GM12878 (cell line): ENCODE measurements around the gene HK1. TPM values are rescaled to one million over a fixed set of nuclear protein-coding genes. Genes with fewer than 3 reads are reported as not detected.

Source experiments
- ATAC-seq: fragments of 200-7000 bp; cut with Tn5 transposase; 3 replicates; pipeline ENCODE4 v1.9.1; 2020; ENCODE audit warnings: mild to moderate bottlenecking, moderate library complexity
- BruUV-seq: library from RNA; stranded (reverse); fragments of 400-500 nt; replicated peaks from 2 replicates; lab custom pipeline; 2021; lab: Mats Ljungman, UMichigan
- CTCF ChIA-PET: fragments of 300-600 bp; sonication (Branson Sonifier 250); formaldehyde crosslinking; extraction: SDS; loops from one replicate; lab custom pipeline; 2021; ENCODE audit warnings: inconsistent platforms; lab: Yijun Ruan, JAX
- POLR2A ChIA-PET: fragments of 350-600 bp; formaldehyde crosslinking; extraction: SDS; loops from one replicate; lab custom pipeline; 2021; ENCODE audit warnings: inconsistent platforms; lab: Charles Lee
- RAD21 ChIA-PET: fragments of 300-600 bp; sonication (Branson Sonifier 250); formaldehyde crosslinking; loops from one replicate; lab custom pipeline; 2023; ENCODE audit warnings: antibody characterized with exemption; ENCODE audit not compliant: unreplicated experiment; lab: Charles Lee
- SMC1A ChIA-PET: fragments of 300-600 bp; sonication (Branson Sonifier 250); formaldehyde crosslinking; loops from one replicate; lab custom pipeline; 2023; ENCODE audit not compliant: unreplicated experiment, uncharacterized antibody; lab: Charles Lee
- DNase-seq: peaks from one replicate; pipeline ENCODE4 v3.0.0-alpha.2; 2011; ENCODE audit warnings: low read depth, low spot score
- FAIRE-seq: peaks from 3 replicates; lab custom pipeline; 2011; peaks lifted over from hg19 to GRCh38; lab: Jason Lieb, UNC
- H2AFZ ChIP-seq: 2 replicates; pipeline ENCODE4 v1.6.0; 2011; ENCODE audit warnings: low read depth, low read length, control low read depth; ENCODE audit not compliant: control insufficient read depth
- H3K27ac ChIP-seq: 2 replicates; pipeline ENCODE4 v1.5.1; 2011; ENCODE audit warnings: control low read depth; ENCODE audit not compliant: control insufficient read depth, insufficient read depth
- H3K27me3 ChIP-seq, 2 experiments: replicated peaks in 1 of 2; 2 replicates each; pipeline versions ENCODE4 v1.6.0 to v1.6.1; 2011; ENCODE audit warnings: low read length in 1 of 2; ENCODE audit not compliant: control insufficient read depth in 2 of 2, insufficient read depth in 2 of 2
- H3K36me3 ChIP-seq, 2 experiments: 2 replicates each; pipeline ENCODE4 v1.5.1; 2011; ENCODE audit warnings: low read length in 1 of 2; ENCODE audit not compliant: control insufficient read depth in 2 of 2, insufficient read depth in 2 of 2
- H3K4me1 ChIP-seq: 2 replicates; pipeline ENCODE4 v1.6.1; 2011; ENCODE audit warnings: mild to moderate bottlenecking, low read length, moderate library complexity, mixed read lengths; ENCODE audit not compliant: control insufficient read depth, insufficient read depth
- H3K4me2 ChIP-seq: 2 replicates; pipeline ENCODE4 v1.6.0; 2011; ENCODE audit warnings: control low read depth; ENCODE audit not compliant: control insufficient read depth, insufficient read depth
- H3K4me3 ChIP-seq: fragments of 200-600 bp; sonication (generic); 2 replicates; pipeline ENCODE4 v1.5.1; 2016
- H3K79me2 ChIP-seq: 2 replicates; pipeline ENCODE4 v1.6.0; 2011; ENCODE audit warnings: low read length; ENCODE audit not compliant: control insufficient read depth, insufficient read depth
- H3K9ac ChIP-seq: 2 replicates; pipeline ENCODE4 v1.8.0; 2011; ENCODE audit warnings: low read length, control low read depth, mixed read lengths; ENCODE audit not compliant: control insufficient read depth, insufficient read depth
- H3K9me3 ChIP-seq: replicated peaks from 3 replicates; pipeline ENCODE4 v1.5.1; 2011; ENCODE audit warnings: mild to moderate bottlenecking, low read length; ENCODE audit not compliant: control insufficient read depth, insufficient read depth
- H4K20me1 ChIP-seq: 2 replicates; pipeline ENCODE4 v1.6.0; 2011; ENCODE audit not compliant: control insufficient read depth, insufficient read depth
- BACH1 ChIP-seq: fragments of 450-650 bp; IDR thresholded peaks from 2 replicates; pipeline ENCODE4 v1.6.1; 2017; ENCODE audit warnings: mild to moderate bottlenecking, borderline replicate concordance
- CEBPZ ChIP-seq: fragments of 150-350 bp; IDR thresholded peaks from 2 replicates; pipeline ENCODE4 v1.6.1; 2016; ENCODE audit warnings: low read depth, low read length
- CHD4 ChIP-seq: fragments of 200-600 bp; sonication (generic); IDR thresholded peaks from 2 replicates; pipeline ENCODE4 v1.6.1; 2016; ENCODE audit warnings: mild to moderate bottlenecking
- FOXM1 ChIP-seq: IDR thresholded peaks from 2 replicates; pipeline ENCODE4 v1.6.1; 2012; ENCODE audit warnings: low read depth, mild to moderate bottlenecking, inconsistent platforms, low read length, moderate library complexity
- HDAC6 ChIP-seq: fragments of 200-600 bp; sonication (generic); IDR thresholded peaks from one replicate; pipeline ENCODE4 v1.8.0; 2017; ENCODE audit warnings: antibody characterized with exemption; ENCODE audit not compliant: unreplicated experiment
- HDGF ChIP-seq: fragments of 450-650 bp; IDR thresholded peaks from 2 replicates; pipeline ENCODE4 v1.6.1; 2016; ENCODE audit warnings: antibody characterized with exemption
- MLLT1 ChIP-seq: fragments of 450-650 bp; IDR thresholded peaks from 2 replicates; pipeline ENCODE4 v1.6.1; 2016; ENCODE audit warnings: mild to moderate bottlenecking
- RELB ChIP-seq: fragments of 450-650 bp; IDR thresholded peaks from 2 replicates; pipeline ENCODE4 v1.6.1; 2017; ENCODE audit warnings: low read depth, mild to moderate bottlenecking, moderate library complexity
- ZSCAN29 ChIP-seq: fragments of 450-650 bp; IDR thresholded peaks from 2 replicates; pipeline ENCODE4 v1.6.1; 2017; ENCODE audit warnings: mild to moderate bottlenecking, moderate library complexity
- WGBS: methylation state at CpG from one replicate; pipeline ENCODE4 v1.1.6; 2016; ENCODE audit warnings: low lambda C conversion rate; ENCODE audit not compliant: insufficient replicate concordance, insufficient coverage; ENCODE audit errors: missing lambda C conversion rate; 5-methylcytosine and 5-hydroxymethylcytosine counted together
- in situ Hi-C: fragments of 300-500 bp; cut with MboI; formaldehyde crosslinking; loops from 9 replicates; pipeline ENCODE4 v1.14.3; 2018; ENCODE audit warnings: mixed read lengths
- intact Hi-C: fragments of 100-400 bp; cut with micrococcal nuclease; formaldehyde crosslinking; loops from one replicate; pipeline ENCODE4 v1.14.2; 2022; ENCODE audit not compliant: unreplicated experiment
- polyA plus RNA-seq, 11 experiments: library from polyadenylated mRNA; depleted of rRNA in 4 of 11; unstranded in 6 of 11; stranded (reverse) in 5 of 11; fragments of >200 nt; fragmentation: Nextera tagmentation in 4 of 11; fragmentation: Illumina TruSeq in 1 of 11; extraction: Ambion mirVana in 4 of 11; extraction: Trizol in 1 of 11; gene quantifications; 1 replicate in 1 of 11; 2 replicates in 10 of 11; pipeline versions ENCODE4 v1.2.1 to v1.2.3, GENCODE V29; 2011 to 2016; ENCODE audit warnings: inconsistent platforms in 2 of 11, missing spikeins in 2 of 11, low read depth in 1 of 11
- total RNA-seq, 4 experiments: library from RNA; depleted of rRNA in 3 of 4; stranded (reverse); fragments of >200 nt in 3 of 4; fragmentation: Illumina TruSeq in 1 of 4; extraction: Trizol in 1 of 4; gene quantifications; 2 replicates each; pipeline versions ENCODE4 v1.2.1 to v1.2.3, GENCODE V29; 2013 to 2021

Gene HK1
- total and polyA plus RNA-seq, 10 of the 15 experiments (the other 5 are each of a cell fraction or from before 2014, with no cell fraction given) = 3.4 to 77.3 (median 46.6) TPM

- Histone ChIP-seq H3K9ac (no peak overlapping the region), H3K4me3 (no peak overlapping the region), H3K36me3 (no peaks in the 10 kb centered on the region), H3K9me3 (no peaks in the 10 kb centered on the region), H3K27ac (no peak overlapping the region), H3K79me2 (no peaks in the 10 kb centered on the region), H3K4me2 (no peak overlapping the region), H3K27me3 (no peaks in the 10 kb centered on the region), H2AFZ (no peak overlapping the region), H3K4me1 (peaks cover 20% of the 10 kb centered on the region)
- SMC1A ChIA-PET = interaction anchor here (1.1 to 4.8 kb wide), 4 partner anchors 95 to 277 kb away, joined by 3 to 13 read pairs (median 6); partner anchors contain the start of gene DDX21
- RAD21 ChIA-PET = interaction anchor here (1.8 kb wide), 1 partner anchor 160 kb away, joined by 3 read pairs; no protein-coding TSS in a partner anchor
- no TSS peak for BruUV-seq
- DNase-seq (no peak), ATAC-seq (no peak), FAIRE-seq (no peak)
- 87% methylated on average over 22 of the region's 22 CpGs for WGBS
- intact Hi-C loops = no loop called here
- CTCF ChIA-PET = interaction anchor here (0.6 to 2.4 kb wide), 5 partner anchors 74 to 218 kb away, joined by 3 to 7 read pairs (median 3); partner anchors contain the start of gene TSPAN15
- POLR2A ChIA-PET = no interaction called here
- TF ChIP-seq CEBPZ = no peak
- TF ChIP-seq CHD4 = no peak
- no peak for TF ChIP-seq RELB
- no peak for TF ChIP-seq FOXM1
- TF ChIP-seq HDAC6 = no peak
- TF ChIP-seq ZSCAN29 = no peak
- no peak for TF ChIP-seq MLLT1
- TF ChIP-seq HDGF = no peak
- no peak for TF ChIP-seq BACH1
- TF ChIP-seq, all 136 proteins: peak for 0
- no peaks in the 10 kb centered on the region for H4K20me1 ChIP-seq
- in situ Hi-C loops = loop anchor here (5.0 kb wide), 2 partner anchors 169 to 274 kb away; no protein-coding TSS in a partner anchor
These were observed 45.4 kb upstream of the HK1 start for GRCh38 chr10:69232736-69233480.
